Natural killer cell treated with Interleukin-12 subunit alpha and Interleukin-12 subunit beta and Interleukin-15 and Interleukin-18, amount 100 ng/mL, for 72 hours (primary cell): Measurements from ENCODE around the gene GAL3ST1. TPM values are rescaled to one million over a fixed set of nuclear protein-coding genes. Genes with fewer than 3 reads are reported as not detected.

ENCODE experiments used
- total RNA-seq, 2 donors: library from RNA; stranded (reverse); gene quantifications; one replicate each; pipeline ENCODE4 v1.2.3, GENCODE V29; 2022

GAL3ST1 gene
- total RNA-seq, 2 donors from 2014 or later = not detected

Other genes with a start within 250 kb of the GAL3ST1 start
- 10 to 100 TPM; 13.9 to 28.3 TPM for gene TBC1D10A, start 247.7 kb downstream of the GAL3ST1 start, total RNA-seq
- gene SF3A1, start 217.8 kb downstream of the GAL3ST1 start, total RNA-seq = 100 to 1,000 TPM; 225 to 301 TPM
- 1 to 10 TPM; 3.3 to 6.8 TPM for gene CCDC157, start 217.7 kb downstream of the GAL3ST1 start, total RNA-seq
- gene RNF215, start 187.3 kb downstream of the GAL3ST1 start, total RNA-seq = 1 to 10 TPM; 5.2 to 7.4 TPM
- 1 to 10 TPM in 1 of 2 donors, under 1 TPM in 1; 0.40 to 1.3 TPM for gene SEC14L2, start 177.6 kb downstream of the GAL3ST1 start, total RNA-seq
- gene MTFP1, start 148.9 kb downstream of the GAL3ST1 start, total RNA-seq = 10 to 100 TPM; 58.7 to 67.4 TPM
- not detected for gene SEC14L3, start 102.6 kb downstream of the GAL3ST1 start, total RNA-seq
- gene SEC14L4, start 69.0 kb downstream of the GAL3ST1 start, total RNA-seq = not detected
- gene SEC14L6, start 27.9 kb downstream of the GAL3ST1 start, total RNA-seq = not detected
- gene PES1, start 17.2 kb upstream of the GAL3ST1 start, total RNA-seq = 100 to 1,000 TPM in 1 of 2 donors, 10 to 100 TPM in 1; 94.5 to 173 TPM
- under 1 TPM in 1 of 2 donors, not detected in 1; 0.19 TPM for gene TCN2, start 32.5 kb upstream of the GAL3ST1 start, total RNA-seq
- gene SLC35E4, start 61.1 kb upstream of the GAL3ST1 start, total RNA-seq = 1 to 10 TPM; 3.4 to 6.8 TPM
- gene DUSP18, start 93.2 kb upstream of the GAL3ST1 start, total RNA-seq = 1 to 10 TPM; 7.1 to 7.7 TPM
- 1 to 10 TPM in 1 of 2 donors, under 1 TPM in 1; 0.14 to 1.7 TPM for gene OSBP2, start 120.2 kb upstream of the GAL3ST1 start, total RNA-seq